GM12878 (cell line): ENCODE results near the gene ZNF280C.

Experiments
- CREB1 ChIP-seq: IDR thresholded peaks from 2 replicates; pipeline ENCODE4 v1.6.1; 2012; ENCODE audit warnings: low read depth, mild to moderate bottlenecking, inconsistent platforms
- CREM ChIP-seq: IDR thresholded peaks from 2 replicates; pipeline ENCODE4 v1.6.1; 2014; ENCODE audit warnings: antibody characterized with exemption, low read depth
- EZH2 ChIP-seq: IDR thresholded peaks from 2 replicates; pipeline ENCODE4 v1.6.1; 2012; ENCODE audit warnings: low read depth, mild to moderate bottlenecking, control low read depth, inconsistent platforms, low read length, borderline replicate concordance; ENCODE audit not compliant: control insufficient read depth
- POU2F2 ChIP-seq: IDR thresholded peaks from 3 replicates; pipeline ENCODE4 v1.6.1; 2011; ENCODE audit warnings: low read depth, mild to moderate bottlenecking, low read length, borderline replicate concordance
- SMC3 ChIP-seq: IDR thresholded peaks from 2 replicates; pipeline ENCODE4 v1.6.1; 2011; ENCODE audit warnings: low read length, improper control_type of control experiment, borderline replicate concordance
- YY1 ChIP-seq: IDR thresholded peaks from 2 replicates; pipeline ENCODE4 v1.6.1; 2011; ENCODE audit warnings: low read depth, mild to moderate bottlenecking, low read length
- ZNF217 ChIP-seq: fragments of 450-650 bp; IDR thresholded peaks from 2 replicates; pipeline ENCODE4 v1.6.1; 2017; ENCODE audit warnings: antibody characterized with exemption, mild to moderate bottlenecking
- TF ChIP-seq, protein P1 (sequence below), 3 experiments: IDR thresholded peaks in 2 of 3; conservative IDR thresholded peaks in 1 of 3; 2 replicates each; pipeline ENCODE4 v1.5.1; 2011; ENCODE audit warnings: low read depth in 3 of 3, low read length in 3 of 3, mild to moderate bottlenecking in 3 of 3, control low read depth in 2 of 3, moderate library complexity in 2 of 3, inconsistent platforms in 1 of 3, mixed read lengths in 1 of 3; ENCODE audit not compliant: control insufficient read depth in 2 of 3, insufficient read depth in 1 of 3; ENCODE audit errors: extremely low read depth in 1 of 3
- TF ChIP-seq, protein P2 (sequence below): IDR thresholded peaks from 2 replicates; pipeline ENCODE4 v1.6.1; 2011; ENCODE audit warnings: borderline replicate concordance, low read depth, mild to moderate bottlenecking, moderate library complexity, low read length; ENCODE audit not compliant: insufficient read depth, poor library complexity, severe bottlenecking

DNA sequence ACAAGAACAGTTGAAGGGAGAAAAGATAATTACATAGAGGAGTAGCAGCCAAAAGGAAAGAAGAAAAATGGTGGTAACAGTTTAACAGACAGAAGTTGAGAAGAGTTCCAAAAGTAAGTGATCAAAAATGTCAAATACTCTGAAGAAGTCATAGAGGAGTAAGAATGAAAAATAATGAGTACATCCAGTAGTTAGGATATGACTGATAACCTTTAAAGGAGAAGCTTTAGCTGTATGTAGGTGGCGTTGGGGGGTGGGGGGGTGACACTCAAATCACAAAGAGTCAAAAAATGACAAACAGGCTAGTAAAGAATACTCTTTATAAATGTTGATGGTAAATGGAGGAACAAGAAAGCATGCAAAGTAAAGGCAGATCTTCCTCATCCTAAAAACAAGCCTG is 56.3 kb downstream of the ZNF280C start:
- TF ChIP-seq, protein P1, sequence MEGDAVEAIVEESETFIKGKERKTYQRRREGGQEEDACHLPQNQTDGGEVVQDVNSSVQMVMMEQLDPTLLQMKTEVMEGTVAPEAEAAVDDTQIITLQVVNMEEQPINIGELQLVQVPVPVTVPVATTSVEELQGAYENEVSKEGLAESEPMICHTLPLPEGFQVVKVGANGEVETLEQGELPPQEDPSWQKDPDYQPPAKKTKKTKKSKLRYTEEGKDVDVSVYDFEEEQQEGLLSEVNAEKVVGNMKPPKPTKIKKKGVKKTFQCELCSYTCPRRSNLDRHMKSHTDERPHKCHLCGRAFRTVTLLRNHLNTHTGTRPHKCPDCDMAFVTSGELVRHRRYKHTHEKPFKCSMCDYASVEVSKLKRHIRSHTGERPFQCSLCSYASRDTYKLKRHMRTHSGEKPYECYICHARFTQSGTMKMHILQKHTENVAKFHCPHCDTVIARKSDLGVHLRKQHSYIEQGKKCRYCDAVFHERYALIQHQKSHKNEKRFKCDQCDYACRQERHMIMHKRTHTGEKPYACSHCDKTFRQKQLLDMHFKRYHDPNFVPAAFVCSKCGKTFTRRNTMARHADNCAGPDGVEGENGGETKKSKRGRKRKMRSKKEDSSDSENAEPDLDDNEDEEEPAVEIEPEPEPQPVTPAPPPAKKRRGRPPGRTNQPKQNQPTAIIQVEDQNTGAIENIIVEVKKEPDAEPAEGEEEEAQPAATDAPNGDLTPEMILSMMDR (IDR thresholded peaks at IDR 0.05 in 2 of 3, conservative IDR thresholded peaks at IDR 0.05 in 1 of 3; ENCODE audit: control insufficient read depth in 2 of 3, extremely low read depth in 1 of 3, insufficient read depth in 1 of 3, low read depth in 3 of 3, low read length in 3 of 3), result no peak
- no peak for TF ChIP-seq ZNF217
- TF ChIP-seq POU2F2, result no peak
- TF ChIP-seq YY1, result no peak
- no peak for TF ChIP-seq SMC3
- TF ChIP-seq CREM, result no peak
- TF ChIP-seq, protein P2, sequence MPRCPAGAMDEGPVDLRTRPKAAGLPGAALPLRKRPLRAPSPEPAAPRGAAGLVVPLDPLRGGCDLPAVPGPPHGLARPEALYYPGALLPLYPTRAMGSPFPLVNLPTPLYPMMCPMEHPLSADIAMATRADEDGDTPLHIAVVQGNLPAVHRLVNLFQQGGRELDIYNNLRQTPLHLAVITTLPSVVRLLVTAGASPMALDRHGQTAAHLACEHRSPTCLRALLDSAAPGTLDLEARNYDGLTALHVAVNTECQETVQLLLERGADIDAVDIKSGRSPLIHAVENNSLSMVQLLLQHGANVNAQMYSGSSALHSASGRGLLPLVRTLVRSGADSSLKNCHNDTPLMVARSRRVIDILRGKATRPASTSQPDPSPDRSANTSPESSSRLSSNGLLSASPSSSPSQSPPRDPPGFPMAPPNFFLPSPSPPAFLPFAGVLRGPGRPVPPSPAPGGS, result no peak
- TF ChIP-seq EZH2, result no peak
- TF ChIP-seq CREB1, result no peak
